GDM1 (cell line): ENCODE measurements around the gene RASGEF1C.

Source experiments
- DNase-seq: peaks from one replicate; lab custom pipeline; 2025; lab: John Stamatoyannopoulos, UW

RASGEF1C gene

GRCh38 chr5:180081481-180081880 is 127.5 kb downstream of the RASGEF1C start:
- DNase-seq: no peak

GRCh38 chr5:180080486-180081280 is 128.3 kb downstream of the RASGEF1C start:
- DNase-seq: peak; percentile 39

GRCh38 chr5:180079702-180080466 is 129.1 kb downstream of the RASGEF1C start:
- no peak for DNase-seq

GRCh38 chr5:180078348-180078747 is 130.7 kb downstream of the RASGEF1C start:
- no peak for DNase-seq

- DNase-seq: no peak
Observed at GRCh38 chr5:180077594-180078284, 131.3 kb downstream of the RASGEF1C start.

GRCh38 chr5:180075703-180076102 is 133.3 kb downstream of the RASGEF1C start:
- no peak for DNase-seq

- no peak for DNase-seq
Observed at GRCh38 chr5:180074462-180074861, 134.5 kb downstream of the RASGEF1C start.

GRCh38 chr5:180072556-180072955 is 136.5 kb downstream of the RASGEF1C start:
- DNase-seq: no peak

- no peak for DNase-seq
Observed at GRCh38 chr5:180072256-180072548, 136.8 kb downstream of the RASGEF1C start.

- peak; percentile 93 for DNase-seq
Observed at GRCh38 chr5:180071531-180072255, 137.3 kb downstream of the RASGEF1C start, which contains the start of gene RNF130. RNF130 (minus strand) TSS chr5:180071759; CDS start chr5:180071702, 57 bp downstream.

GRCh38 chr5:180070756-180071530 is 138.1 kb downstream of the RASGEF1C start:
- DNase-seq: peak; percentile 8

GRCh38 chr5:180069589-180070247 is 139.3 kb downstream of the RASGEF1C start:
- DNase-seq: peak; percentile 78

- no peak for DNase-seq
Observed at GRCh38 chr5:180068519-180069090, 140.4 kb downstream of the RASGEF1C start.

GRCh38 chr5:180067986-180068385 is 141.0 kb downstream of the RASGEF1C start:
- no peak for DNase-seq

GRCh38 chr5:180060192-180060591 is 148.8 kb downstream of the RASGEF1C start:
- DNase-seq: no peak

- DNase-seq: no peak
Observed at GRCh38 chr5:180059326-180059725, 149.7 kb downstream of the RASGEF1C start.

GRCh38 chr5:180056153-180056552 is 152.9 kb downstream of the RASGEF1C start:
- DNase-seq: no peak

- DNase-seq: no peak
Observed at GRCh38 chr5:180054226-180054625, 154.8 kb downstream of the RASGEF1C start.

- DNase-seq: no peak
Observed at GRCh38 chr5:180053061-180053602, 155.9 kb downstream of the RASGEF1C start.

- DNase-seq: no peak
Observed at GRCh38 chr5:180052211-180052818, 156.7 kb downstream of the RASGEF1C start.
